Activated CD4-positive, alpha-beta T cell treated with anti-CD3 and anti-CD28 coated beads, Interleukin-2, amount 10 ng/mL, durations not matched to agents 24 days and 14 days (primary cell): ENCODE results near the gene SHISA7. TPM values are rescaled to one million over a fixed set of nuclear protein-coding genes. Genes with fewer than 3 reads are reported as not detected.
"Not testable (repeated sequence)": the region's sequence is repeated elsewhere in the genome, so short reads cannot be mapped to it uniquely, and the experiment has no call there.

ENCODE experiments used
- DNase-seq: peaks from one replicate; pipeline ENCODE4 v3.0.0; 2022
- H3K27ac Mint-ChIP-seq: one replicate; pipeline ENCODE4 v1.8.0; 2022; ENCODE audit warnings: mild to moderate bottlenecking, mixed read lengths
- H3K27me3 Mint-ChIP-seq: one replicate; pipeline ENCODE4 v1.8.0; 2022; ENCODE audit warnings: mixed read lengths
- H3K36me3 Mint-ChIP-seq: one replicate; pipeline ENCODE4 v1.8.0; 2022; ENCODE audit warnings: low read depth, mild to moderate bottlenecking, mixed read lengths
- H3K4me1 Mint-ChIP-seq: one replicate; pipeline ENCODE4 v1.8.0; 2021; ENCODE audit warnings: mixed read lengths
- H3K4me3 Mint-ChIP-seq: one replicate; pipeline ENCODE4 v1.8.0; 2022; ENCODE audit warnings: mild to moderate bottlenecking, moderate library complexity, mixed read lengths
- H3K9me3 Mint-ChIP-seq: one replicate; pipeline ENCODE4 v1.8.0; 2021; ENCODE audit warnings: mixed read lengths
- intact Hi-C: fragments of 100-400 bp; cut with micrococcal nuclease; formaldehyde crosslinking; loops from one replicate; pipeline ENCODE4 v1.15.1; 2023
- total RNA-seq: library from RNA; stranded (reverse); gene quantifications from 2 replicates; pipeline ENCODE4 v1.2.3, GENCODE V29; 2022

SHISA7 gene
- total RNA-seq, 1 donor from 2014 or later = not detected

DNA sequence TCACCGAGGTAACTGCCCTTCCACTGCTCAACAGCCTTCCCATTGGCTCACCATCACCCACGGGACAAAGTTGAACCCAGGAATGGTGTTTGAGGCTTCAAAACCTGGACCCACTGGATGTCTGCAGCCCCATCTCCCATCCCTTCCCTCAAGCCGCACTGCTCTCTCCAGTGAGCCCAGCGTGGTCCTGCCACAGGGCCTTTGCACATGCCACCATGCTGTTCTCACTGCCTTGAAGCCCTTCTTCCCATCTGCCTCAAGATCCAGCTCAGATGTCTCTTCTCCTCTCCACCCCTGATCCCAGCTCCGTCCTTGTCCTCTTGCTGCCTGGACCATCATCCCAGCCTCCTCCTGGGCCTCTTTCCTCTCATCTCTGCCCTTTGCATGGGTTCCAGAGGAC lies 4.0 kb downstream of the SHISA7 start:
- Mint-ChIP-seq H3K27me3 (peaks cover 52% of the 10 kb centered on the region), H3K9me3 (no peaks in the 10 kb centered on the region), H3K4me3 (no peak overlapping the region), H3K4me1 (peaks cover 14% of the 10 kb centered on the region), H3K36me3 (peaks cover 2% of the 10 kb centered on the region), H3K27ac (no peak overlapping the region)
- intact Hi-C loops = no loop called here
- DNase-seq = no peak

DNA sequence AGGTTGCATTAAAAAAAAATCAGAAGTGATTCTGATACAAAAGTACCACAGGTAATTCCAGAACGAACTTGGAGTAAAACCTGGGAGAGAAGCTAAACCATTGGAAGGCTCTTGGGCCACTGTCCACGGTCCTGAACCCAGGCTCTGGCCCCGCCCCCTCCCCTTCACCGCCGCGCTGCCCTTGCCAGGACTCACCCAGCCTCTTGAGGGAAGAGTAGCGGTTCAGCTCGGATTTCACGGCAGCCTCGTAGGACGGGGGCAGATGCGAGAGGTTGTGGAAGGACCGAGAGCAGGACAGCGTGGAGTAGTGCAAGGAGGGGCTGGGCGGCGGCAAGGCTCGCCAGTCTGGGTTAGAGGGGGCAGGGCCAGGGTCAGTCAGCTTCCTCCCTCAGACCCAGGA lies 5.7 kb downstream of the SHISA7 start:
- Mint-ChIP-seq H3K27ac (no peak overlapping the region), H3K9me3 (no peaks in the 10 kb centered on the region), H3K4me1 (peaks cover 11% of the 10 kb centered on the region), H3K36me3 (peaks cover 2% of the 10 kb centered on the region), H3K4me3 (no peak overlapping the region), H3K27me3 (peaks cover 44% of the 10 kb centered on the region)
- peak; percentile 77 for DNase-seq
- intact Hi-C loops = no loop called here

DNA sequence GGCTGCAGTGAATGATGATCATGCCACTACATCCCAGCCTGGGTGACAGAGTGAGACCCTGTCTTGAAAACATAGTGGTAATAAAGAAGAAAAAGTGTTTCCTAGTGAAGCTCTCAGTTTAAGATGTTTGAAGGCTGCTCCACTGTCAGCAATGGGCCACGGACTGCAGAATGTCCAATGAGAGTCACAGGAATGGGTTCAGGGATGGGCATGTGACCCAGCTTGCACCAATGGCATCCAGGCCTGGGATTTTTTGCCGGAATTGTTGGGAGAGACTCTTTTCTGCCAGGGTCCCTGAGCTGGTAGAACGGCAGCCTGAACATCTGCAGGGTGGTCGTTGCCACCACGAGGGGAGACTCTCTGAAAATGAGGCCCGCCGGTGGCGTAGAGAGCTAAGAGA lies 6.3 kb downstream of the SHISA7 start:
- Mint-ChIP-seq H3K36me3 (peaks cover 2% of the 10 kb centered on the region), H3K27ac (no peak overlapping the region), H3K9me3 (no peaks in the 10 kb centered on the region), H3K4me3 (no peak overlapping the region), H3K27me3 (peaks cover 46% of the 10 kb centered on the region), H3K4me1 (peaks cover 11% of the 10 kb centered on the region)
- no peak for DNase-seq
- intact Hi-C loops = no loop called here

DNA sequence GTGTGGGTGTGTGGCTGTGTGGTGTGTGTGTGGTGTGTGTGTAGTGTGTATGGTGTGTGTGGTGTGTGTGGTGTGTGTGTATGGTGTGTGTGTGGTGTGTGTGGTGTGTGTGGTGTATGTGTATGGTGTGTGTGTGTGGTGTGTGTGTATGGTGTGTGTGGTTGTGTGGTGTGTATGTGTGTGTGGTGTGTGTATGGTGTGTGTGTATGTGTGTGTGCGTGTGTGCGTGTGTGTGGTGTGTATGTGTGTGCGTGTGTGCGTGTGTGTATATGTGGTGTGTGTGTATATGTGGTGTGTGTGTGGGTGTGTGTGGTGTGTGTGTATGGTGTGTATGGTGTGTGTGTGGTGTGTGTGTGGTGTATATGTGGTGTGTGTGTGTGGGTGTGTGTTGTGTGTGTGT lies 8.1 kb downstream of the SHISA7 start:
- H3K36me3 Mint-ChIP-seq = no peaks in the 10 kb centered on the region
- no peak overlapping the region for H3K4me3 Mint-ChIP-seq
- intact Hi-C loops = no loop called here
- H3K4me1 Mint-ChIP-seq = peaks cover 2% of the 10 kb centered on the region
- H3K27ac Mint-ChIP-seq = no peak overlapping the region
- no peak for DNase-seq
- peaks cover 5% of the 10 kb centered on the region for H3K9me3 Mint-ChIP-seq
- peaks cover 37% of the 10 kb centered on the region for H3K27me3 Mint-ChIP-seq

DNA sequence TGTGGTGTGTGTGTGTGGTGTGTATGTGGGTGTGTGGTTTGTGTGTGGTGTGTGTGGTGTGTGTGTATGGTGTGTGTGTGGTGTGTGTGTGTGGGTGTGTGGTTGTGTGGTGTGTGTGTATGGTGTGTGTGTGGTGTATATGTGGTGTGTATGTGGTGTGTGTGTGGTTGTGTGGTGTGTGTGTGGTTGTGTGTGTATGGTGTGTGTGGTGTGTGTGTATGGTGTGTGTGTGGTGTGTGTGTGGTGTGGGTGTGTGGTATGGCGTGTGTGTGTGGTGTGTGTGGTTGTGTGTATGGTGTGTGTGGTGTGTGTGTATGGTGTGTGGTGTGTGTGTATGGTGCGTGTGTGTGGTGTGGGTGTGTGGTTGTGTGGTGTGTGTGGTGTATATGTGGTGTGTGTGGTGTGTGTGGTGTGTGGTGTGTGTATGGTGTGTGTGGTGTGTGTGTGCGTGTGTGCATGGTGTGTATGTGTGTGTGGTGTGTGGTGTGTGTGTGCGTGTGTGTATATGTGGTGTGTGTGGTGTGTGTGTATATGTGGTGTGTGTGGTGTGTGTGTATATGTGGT lies 8.7 kb downstream of the SHISA7 start:
- no peaks in the 10 kb centered on the region for H3K36me3 Mint-ChIP-seq
- H3K9me3 Mint-ChIP-seq = peaks cover 5% of the 10 kb centered on the region
- no peak overlapping the region for H3K27ac Mint-ChIP-seq
- no peak overlapping the region for H3K4me3 Mint-ChIP-seq
- intact Hi-C loops = no loop called here
- H3K27me3 Mint-ChIP-seq = peaks cover 33% of the 10 kb centered on the region
- peaks cover 2% of the 10 kb centered on the region for H3K4me1 Mint-ChIP-seq
- DNase-seq = no peak

DNA sequence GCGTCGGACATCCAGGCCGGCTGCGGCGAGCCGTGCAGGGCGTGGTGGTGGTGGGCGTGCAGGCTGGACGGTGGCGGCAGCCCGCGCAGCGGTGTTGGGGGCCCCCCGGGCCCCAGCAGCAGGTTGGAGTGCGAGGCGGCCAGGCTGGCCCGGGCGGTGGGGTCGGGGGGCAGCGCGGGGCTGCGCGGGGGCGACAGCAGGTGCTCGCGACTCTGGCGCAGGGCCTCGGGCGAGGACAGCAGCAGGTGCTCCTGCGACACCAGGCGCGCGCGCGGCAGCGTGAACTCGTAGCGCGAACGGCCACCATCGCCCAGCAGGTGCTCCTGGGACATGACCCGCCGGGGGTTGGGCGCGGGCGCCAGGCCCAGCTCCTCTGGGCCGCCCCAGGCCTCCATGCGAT lies 9.8 kb downstream of the SHISA7 start:
- intact Hi-C loops = no loop called here
- Mint-ChIP-seq H3K4me3 (no peak overlapping the region), H3K4me1 (peaks cover 2% of the 10 kb centered on the region), H3K9me3 (peaks cover 5% of the 10 kb centered on the region), H3K36me3 (no peaks in the 10 kb centered on the region), H3K27me3 (peaks cover 29% of the 10 kb centered on the region), H3K27ac (no peak overlapping the region)
- no peak for DNase-seq

DNA sequence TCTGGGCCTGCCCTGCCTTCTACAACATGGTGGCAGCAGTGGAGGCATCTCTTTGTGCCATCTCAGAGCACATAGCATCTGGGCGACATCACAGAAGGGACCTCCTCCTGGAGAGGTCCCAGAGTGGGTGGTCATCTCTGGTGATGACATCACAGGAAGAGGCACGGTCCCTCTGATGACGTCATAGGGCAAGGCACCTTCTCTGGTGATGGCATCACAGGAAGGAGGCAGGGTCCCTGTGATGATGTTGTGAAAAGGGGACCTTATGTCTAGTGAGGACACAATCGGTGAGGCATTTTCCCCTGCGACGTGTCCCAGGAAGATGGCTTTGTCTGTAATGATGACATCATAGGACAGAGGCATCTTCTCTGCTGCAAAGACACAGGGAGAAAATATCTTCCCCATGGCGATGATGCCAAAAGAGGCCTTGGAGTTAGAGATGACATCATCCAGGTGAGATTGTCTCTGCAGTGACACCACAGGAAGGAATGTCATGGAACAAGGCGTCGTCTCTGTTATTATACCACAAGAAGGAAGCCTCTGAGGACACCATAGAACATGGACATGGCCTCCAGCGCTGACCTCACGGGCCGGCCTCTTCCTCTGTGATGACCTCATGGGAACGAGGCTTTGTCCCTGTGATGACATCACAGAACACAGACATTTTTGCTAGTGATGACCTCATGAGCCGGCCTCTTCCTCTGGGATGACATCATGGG lies 10.7 kb downstream of the SHISA7 start:
- intact Hi-C loops = no loop called here
- H3K36me3 Mint-ChIP-seq = no peaks in the 10 kb centered on the region
- H3K4me3 Mint-ChIP-seq = no peak overlapping the region
- no peak for DNase-seq
- no peak overlapping the region for H3K27ac Mint-ChIP-seq
- peaks cover 5% of the 10 kb centered on the region for H3K9me3 Mint-ChIP-seq
- H3K4me1 Mint-ChIP-seq = peaks cover under 1% of the 10 kb centered on the region
- peaks cover 26% of the 10 kb centered on the region for H3K27me3 Mint-ChIP-seq

DNA sequence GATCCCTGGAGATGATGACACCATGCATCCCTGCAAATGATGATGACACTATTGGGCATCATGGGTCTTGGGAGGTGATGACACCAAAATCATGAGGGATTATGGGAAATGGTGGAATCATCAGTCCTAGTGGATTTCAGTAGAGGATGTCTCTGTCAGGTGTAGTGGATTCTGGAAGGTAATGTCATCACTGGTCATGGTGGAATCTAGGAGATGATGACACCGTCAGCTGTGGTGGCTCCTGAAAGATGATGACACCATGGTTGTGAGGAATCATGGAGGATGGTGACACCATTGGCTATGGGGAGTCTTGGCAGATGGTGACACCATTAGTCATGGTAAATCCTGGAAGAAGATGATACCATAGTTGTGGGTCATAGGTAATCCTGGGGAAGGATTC lies 11.9 kb downstream of the SHISA7 start:
- peaks cover 19% of the 10 kb centered on the region for H3K27me3 Mint-ChIP-seq
- no peak for DNase-seq
- intact Hi-C loops = no loop called here
- H3K4me3 Mint-ChIP-seq = no peak overlapping the region
- no peak overlapping the region for H3K27ac Mint-ChIP-seq
- peaks cover 5% of the 10 kb centered on the region for H3K9me3 Mint-ChIP-seq
- H3K4me1 Mint-ChIP-seq = no peaks in the 10 kb centered on the region
- no peaks in the 10 kb centered on the region for H3K36me3 Mint-ChIP-seq

DNA sequence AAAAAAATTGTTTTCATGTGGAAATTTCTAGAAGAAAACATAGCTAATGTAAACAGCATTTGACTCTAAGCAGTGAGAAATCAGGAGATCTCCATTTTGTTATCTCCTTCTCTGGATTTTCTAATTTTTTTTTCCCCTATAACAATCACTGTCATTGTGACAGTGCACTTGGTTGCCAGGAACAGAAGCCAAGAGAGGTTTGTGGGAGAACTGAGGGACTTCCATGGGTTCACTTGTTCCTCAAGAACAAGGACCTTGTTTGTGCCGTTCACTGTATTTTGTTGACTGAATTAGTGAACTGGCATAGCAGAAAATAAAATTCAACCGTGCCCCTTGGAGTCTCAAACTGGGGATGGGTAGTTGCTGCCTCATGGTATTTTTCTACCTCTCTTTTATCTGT lies 17.1 kb downstream of the SHISA7 start:
- DNase-seq = no peak
- H3K9me3 Mint-ChIP-seq = peaks cover 2% of the 10 kb centered on the region
- intact Hi-C loops = no loop called here
- no peaks in the 10 kb centered on the region for H3K36me3 Mint-ChIP-seq
- peaks cover 6% of the 10 kb centered on the region for H3K4me1 Mint-ChIP-seq
- H3K4me3 Mint-ChIP-seq = no peak overlapping the region
- no peak overlapping the region for H3K27ac Mint-ChIP-seq
- H3K27me3 Mint-ChIP-seq = peaks cover 15% of the 10 kb centered on the region

DNA sequence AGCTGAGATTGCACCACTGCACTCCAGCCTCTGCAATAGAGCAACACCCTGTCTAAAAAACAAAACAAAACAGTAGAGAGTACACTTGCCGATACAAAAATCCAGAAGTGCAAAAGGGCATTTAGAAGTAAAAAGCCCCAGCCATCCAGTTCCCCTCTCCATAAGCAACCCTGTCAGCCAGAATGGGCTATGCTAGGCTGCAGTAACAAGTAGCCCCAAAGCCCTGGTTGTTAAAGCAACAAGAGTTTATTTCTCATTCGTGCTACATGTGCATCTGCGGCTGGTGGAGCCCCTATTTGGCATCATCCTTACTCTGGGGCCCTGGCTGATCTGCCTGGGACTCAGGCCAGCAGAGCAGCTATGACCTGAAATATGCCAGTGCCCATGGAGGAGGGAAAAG lies 18.6 kb downstream of the SHISA7 start:
- H3K4me1 Mint-ChIP-seq = peaks cover 6% of the 10 kb centered on the region
- intact Hi-C loops = no loop called here
- no peak overlapping the region for H3K4me3 Mint-ChIP-seq
- DNase-seq = no peak
- H3K27ac Mint-ChIP-seq = no peak overlapping the region
- H3K36me3 Mint-ChIP-seq = no peaks in the 10 kb centered on the region
- peaks cover 16% of the 10 kb centered on the region for H3K27me3 Mint-ChIP-seq
- no peaks in the 10 kb centered on the region for H3K9me3 Mint-ChIP-seq

DNA sequence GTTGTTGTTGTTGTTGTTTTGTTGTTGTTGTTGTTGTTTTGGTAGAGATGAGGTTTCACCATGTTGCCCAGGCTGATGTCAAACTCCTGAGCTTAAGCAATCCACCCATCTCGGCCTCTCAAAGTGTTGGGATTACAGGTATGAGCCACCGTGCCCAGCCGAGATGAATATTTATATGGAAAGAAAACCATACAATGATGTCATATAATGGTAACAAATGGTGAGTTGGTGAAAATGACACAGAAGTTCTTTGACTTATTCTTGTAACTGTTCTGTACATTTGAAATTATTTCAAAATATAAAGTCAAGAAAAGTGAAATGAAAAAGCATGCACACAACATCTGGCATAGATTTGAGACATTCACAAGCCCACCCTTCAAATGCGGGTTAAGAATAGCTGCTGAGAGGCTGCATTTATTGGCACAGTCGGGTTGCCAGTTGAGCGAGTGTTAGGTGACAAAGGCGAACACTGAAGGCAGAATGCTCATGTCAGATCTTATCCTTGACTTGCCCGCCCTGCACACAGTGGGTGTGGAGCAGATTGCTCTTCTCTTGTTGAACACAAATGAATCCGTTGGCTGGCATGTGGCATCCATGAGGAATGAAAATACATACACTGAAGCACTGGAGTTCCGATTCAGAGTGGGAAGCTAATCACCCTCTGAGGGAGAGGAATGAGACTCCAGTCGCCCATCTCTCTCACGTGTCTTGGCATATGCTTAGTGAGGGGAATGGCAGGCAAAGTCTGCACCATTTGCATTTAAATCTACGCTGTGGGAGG lies 19.7 kb downstream of the SHISA7 start:
- intact Hi-C loops = no loop called here
- DNase-seq = no peak
- H3K27me3 Mint-ChIP-seq = peaks cover 14% of the 10 kb centered on the region
- H3K36me3 Mint-ChIP-seq = no peaks in the 10 kb centered on the region
- H3K4me1 Mint-ChIP-seq = peaks cover 6% of the 10 kb centered on the region
- no peak overlapping the region for H3K4me3 Mint-ChIP-seq
- no peaks in the 10 kb centered on the region for H3K9me3 Mint-ChIP-seq
- no peak overlapping the region for H3K27ac Mint-ChIP-seq

DNA sequence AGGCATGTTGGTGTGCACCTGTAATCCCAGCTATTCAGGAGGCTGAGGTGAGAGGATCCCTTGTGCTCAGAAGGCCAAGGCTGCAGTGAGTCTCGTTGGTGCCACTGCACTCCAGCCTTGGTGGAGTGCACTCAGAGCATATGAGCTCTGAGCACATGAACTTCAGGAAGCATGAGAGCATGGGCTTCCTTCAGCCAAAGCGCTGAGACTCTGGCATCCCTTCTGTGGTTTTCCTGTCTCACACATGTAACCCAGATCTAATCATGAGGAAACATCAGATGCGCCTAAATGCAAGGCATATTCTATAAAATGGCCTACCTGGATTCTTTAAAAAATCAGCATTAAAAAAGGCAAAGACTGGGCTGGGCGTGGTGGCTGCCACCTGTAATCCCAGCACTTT lies 21.8 kb downstream of the SHISA7 start:
- H3K36me3 Mint-ChIP-seq, H3K27ac Mint-ChIP-seq, H3K9me3 Mint-ChIP-seq, H3K4me3 Mint-ChIP-seq, intact Hi-C loops: not testable (repeated sequence)
- peaks cover 10% of the 10 kb centered on the region for H3K4me1 Mint-ChIP-seq
- DNase-seq = peak; percentile 80
- peaks cover 16% of the 10 kb centered on the region for H3K27me3 Mint-ChIP-seq

DNA sequence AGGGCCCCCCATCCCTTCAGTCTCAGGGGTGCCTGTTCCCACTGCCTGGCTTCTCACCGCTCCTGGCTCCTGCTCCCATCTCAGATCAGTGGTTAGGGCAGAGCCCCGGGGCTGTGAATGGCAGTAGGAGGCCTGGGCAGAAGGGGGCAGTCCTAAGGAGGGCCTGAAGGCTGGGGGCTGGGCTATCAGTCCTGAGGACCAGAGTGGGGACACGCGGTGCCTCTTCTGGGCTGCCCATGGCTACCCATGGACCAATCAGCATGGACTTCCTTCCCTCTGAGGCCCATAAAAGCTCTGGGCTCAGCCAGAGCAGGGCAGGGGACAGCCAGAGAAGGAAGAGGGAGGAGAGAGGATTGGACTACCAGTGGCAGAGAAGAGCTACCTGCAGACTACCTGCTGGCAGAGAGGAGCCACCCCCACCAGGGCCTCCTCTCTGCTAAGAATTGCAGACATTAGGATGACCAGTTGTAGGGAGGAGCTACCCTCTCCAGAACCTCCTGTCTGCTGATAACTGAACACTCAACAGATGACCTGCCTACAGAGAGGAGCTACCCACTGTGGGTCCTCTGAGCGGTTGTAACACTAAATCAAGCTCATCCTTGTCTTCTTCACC lies 23.4 kb downstream of the SHISA7 start:
- no peaks in the 10 kb centered on the region for H3K36me3 Mint-ChIP-seq
- peaks cover 16% of the 10 kb centered on the region for H3K27me3 Mint-ChIP-seq
- no peaks in the 10 kb centered on the region for H3K9me3 Mint-ChIP-seq
- no peak overlapping the region for H3K27ac Mint-ChIP-seq
- no peak for DNase-seq
- intact Hi-C loops = no loop called here
- H3K4me3 Mint-ChIP-seq = no peak overlapping the region
- peaks cover 10% of the 10 kb centered on the region for H3K4me1 Mint-ChIP-seq

DNA sequence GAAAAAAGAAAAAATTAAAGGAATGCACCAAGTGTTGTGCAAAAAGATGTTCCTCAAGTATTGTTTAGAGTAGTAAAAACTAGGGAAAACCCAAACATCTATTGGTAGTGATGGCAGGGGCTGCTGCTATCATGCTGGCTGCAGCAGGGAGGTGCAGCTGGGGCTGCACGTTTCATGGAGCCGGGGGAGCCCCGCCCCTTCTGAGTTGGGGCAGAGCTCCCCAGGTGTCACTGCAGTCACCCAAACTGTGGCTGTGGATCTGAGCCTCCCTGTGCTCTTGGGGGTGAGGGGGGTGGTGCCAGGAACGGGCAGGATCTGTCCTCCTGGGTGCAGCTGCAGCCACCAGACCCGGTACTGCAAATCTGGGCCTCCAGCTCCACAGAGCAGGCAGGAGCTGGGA lies 24.0 kb downstream of the SHISA7 start:
- no peak overlapping the region for H3K27ac Mint-ChIP-seq
- DNase-seq = no peak
- H3K27me3 Mint-ChIP-seq = peaks cover 15% of the 10 kb centered on the region

More for the DNA sequence above, 24.0 kb downstream of the SHISA7 start:
- no peak overlapping the region for H3K4me3 Mint-ChIP-seq
- no peaks in the 10 kb centered on the region for H3K36me3 Mint-ChIP-seq
- H3K9me3 Mint-ChIP-seq = no peaks in the 10 kb centered on the region
- H3K4me1 Mint-ChIP-seq = peaks cover 10% of the 10 kb centered on the region
- intact Hi-C loops = no loop called here
